ENCODE results near the gene FADS3.

Gene FADS3

GRCh38 chr11:61860054-61860903, 31.1 kb downstream of the FADS3 start:
- no peak for DNase-seq (ENCODE audit: low read depth in 2 of 2, low spot score in 1 of 2)

- DNase-seq (ENCODE audit: low read depth in 2 of 2, low spot score in 1 of 2): no peak
These were observed 35.2 kb downstream of the FADS3 start for GRCh38 chr11:61855939-61856680.

- DNase-seq (ENCODE audit: low read depth in 2 of 2, low spot score in 1 of 2): no peak
These were observed 36.2 kb downstream of the FADS3 start for GRCh38 chr11:61854966-61855714.

GRCh38 chr11:61854206-61854895, 37.0 kb downstream of the FADS3 start:
- DNase-seq (ENCODE audit: low read depth in 2 of 2, low spot score in 1 of 2): no peak

GRCh38 chr11:61853698-61854169, 37.6 kb downstream of the FADS3 start:
- DNase-seq (ENCODE audit: low read depth in 2 of 2, low spot score in 1 of 2): no peak

GRCh38 chr11:61851900-61852295, 39.4 kb downstream of the FADS3 start:
- no peak for DNase-seq (ENCODE audit: low read depth in 2 of 2, low spot score in 1 of 2)

- DNase-seq (ENCODE audit: low read depth in 2 of 2, low spot score in 1 of 2): no peak
These were observed 40.0 kb downstream of the FADS3 start for GRCh38 chr11:61851113-61851899.

GRCh38 chr11:61850687-61851086, 40.7 kb downstream of the FADS3 start:
- no peak for DNase-seq (ENCODE audit: low read depth in 2 of 2, low spot score in 1 of 2)

- no peak for DNase-seq (ENCODE audit: low read depth in 2 of 2, low spot score in 1 of 2)
These were observed 42.7 kb downstream of the FADS3 start for GRCh38 chr11:61848631-61849030.

GRCh38 chr11:61847914-61848581, 43.3 kb downstream of the FADS3 start:
- DNase-seq (ENCODE audit: low read depth in 2 of 2, low spot score in 1 of 2): no peak

- no peak for DNase-seq (ENCODE audit: low read depth in 2 of 2, low spot score in 1 of 2)
These were observed 44.9 kb downstream of the FADS3 start for GRCh38 chr11:61846362-61847020.

GRCh38 chr11:61844909-61845565, 46.3 kb downstream of the FADS3 start:
- DNase-seq (ENCODE audit: low read depth in 2 of 2, low spot score in 1 of 2): no peak

GRCh38 chr11:61842528-61842820, 48.9 kb downstream of the FADS3 start:
- no peak for DNase-seq (ENCODE audit: low read depth in 2 of 2, low spot score in 1 of 2)

GRCh38 chr11:61841636-61842527, 49.5 kb downstream of the FADS3 start:
- no peak for DNase-seq (ENCODE audit: low read depth in 2 of 2, low spot score in 1 of 2)

GRCh38 chr11:61840371-61840770, 51.0 kb downstream of the FADS3 start:
- DNase-seq (ENCODE audit: low read depth in 2 of 2, low spot score in 1 of 2): no peak

GRCh38 chr11:61839742-61840141, 51.6 kb downstream of the FADS3 start:
- DNase-seq (ENCODE audit: low read depth in 2 of 2, low spot score in 1 of 2): no peak

GRCh38 chr11:61838921-61839320, 52.4 kb downstream of the FADS3 start:
- DNase-seq (ENCODE audit: low read depth in 2 of 2, low spot score in 1 of 2): no peak

- DNase-seq (ENCODE audit: low read depth in 2 of 2, low spot score in 1 of 2): no peak
These were observed 52.8 kb downstream of the FADS3 start for GRCh38 chr11:61838501-61838900.
